ENCODE measurements around the gene PLA2G3. TPM values are rescaled to one million over a fixed set of nuclear protein-coding genes. Genes with fewer than 3 reads are reported as not detected.

PLA2G3 gene
- total RNA-seq, 1 experiment from 2014 or later, result not detected

DNA sequence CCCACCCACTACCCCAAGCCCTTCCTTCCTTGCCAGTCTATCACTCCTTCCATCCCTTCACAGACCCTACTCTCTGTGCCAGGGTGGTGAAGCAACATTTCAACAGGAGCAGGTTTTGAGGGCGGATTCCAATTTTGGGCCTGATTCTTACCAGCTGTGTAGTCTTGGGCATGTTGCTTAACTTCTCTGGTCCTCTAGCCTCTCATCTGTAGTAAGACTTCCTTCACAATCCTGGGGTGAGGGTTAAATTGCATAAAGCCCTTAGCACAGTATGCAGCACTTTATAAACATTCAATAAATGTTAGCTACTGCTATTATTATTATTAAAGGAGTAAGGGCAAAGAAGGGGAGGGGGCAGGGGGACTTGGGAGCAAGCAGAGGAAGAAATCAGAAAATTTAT is 14.7 kb upstream of the PLA2G3 start:
- no peak for DNase-seq
- H3K9me3 ChIP-seq, result no peaks in the 10 kb centered on the region; the same call in 1 of the 2 replicates
- no peaks in the 10 kb centered on the region for H3K36me3 ChIP-seq
- H3K4me3 ChIP-seq, result no peak overlapping the region
- H3K27me3 ChIP-seq, result no peaks in the 10 kb centered on the region

GRCh38 chr22:31153357-31153756 is 13.0 kb upstream of the PLA2G3 start:
- H3K27me3 ChIP-seq, result no peaks in the 10 kb centered on the region
- no peak for DNase-seq
- H3K9me3 ChIP-seq, result no peaks in the 10 kb centered on the region
- no peaks in the 10 kb centered on the region for H3K36me3 ChIP-seq
- H3K4me3 ChIP-seq, result no peak overlapping the region

DNA sequence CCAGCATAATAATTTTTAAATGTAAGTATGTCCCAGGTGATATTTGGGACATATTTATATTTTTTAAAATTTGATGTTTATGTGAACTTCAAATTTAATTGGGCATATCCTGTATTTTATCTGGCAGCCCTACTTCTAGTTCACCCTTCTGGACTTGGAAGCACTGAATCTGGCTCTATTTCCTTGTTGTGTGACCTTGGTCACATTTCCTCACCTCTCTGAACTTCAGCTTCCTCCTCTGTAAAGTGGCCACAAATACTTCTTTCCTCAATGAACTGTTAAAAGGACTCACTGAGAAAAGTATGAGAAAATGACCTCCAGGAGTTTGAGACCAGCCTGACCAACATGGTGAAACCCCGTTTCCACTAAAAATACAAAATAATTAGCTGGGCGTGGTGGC is 11.6 kb upstream of the PLA2G3 start:
- H3K36me3 ChIP-seq, result no peaks in the 10 kb centered on the region
- H3K27me3 ChIP-seq, result no peaks in the 10 kb centered on the region
- no peaks in the 10 kb centered on the region for H3K9me3 ChIP-seq
- H3K4me3 ChIP-seq, result no peak overlapping the region
- DNase-seq, result no peak

- no peaks in the 10 kb centered on the region for H3K27me3 ChIP-seq
- no peak overlapping the region for H3K4me3 ChIP-seq
- H3K36me3 ChIP-seq, result no peaks in the 10 kb centered on the region
- no peaks in the 10 kb centered on the region for H3K9me3 ChIP-seq
- no peak for DNase-seq
Measured at GRCh38 chr22:31150615-31151014, 10.3 kb upstream of the PLA2G3 start.

DNA sequence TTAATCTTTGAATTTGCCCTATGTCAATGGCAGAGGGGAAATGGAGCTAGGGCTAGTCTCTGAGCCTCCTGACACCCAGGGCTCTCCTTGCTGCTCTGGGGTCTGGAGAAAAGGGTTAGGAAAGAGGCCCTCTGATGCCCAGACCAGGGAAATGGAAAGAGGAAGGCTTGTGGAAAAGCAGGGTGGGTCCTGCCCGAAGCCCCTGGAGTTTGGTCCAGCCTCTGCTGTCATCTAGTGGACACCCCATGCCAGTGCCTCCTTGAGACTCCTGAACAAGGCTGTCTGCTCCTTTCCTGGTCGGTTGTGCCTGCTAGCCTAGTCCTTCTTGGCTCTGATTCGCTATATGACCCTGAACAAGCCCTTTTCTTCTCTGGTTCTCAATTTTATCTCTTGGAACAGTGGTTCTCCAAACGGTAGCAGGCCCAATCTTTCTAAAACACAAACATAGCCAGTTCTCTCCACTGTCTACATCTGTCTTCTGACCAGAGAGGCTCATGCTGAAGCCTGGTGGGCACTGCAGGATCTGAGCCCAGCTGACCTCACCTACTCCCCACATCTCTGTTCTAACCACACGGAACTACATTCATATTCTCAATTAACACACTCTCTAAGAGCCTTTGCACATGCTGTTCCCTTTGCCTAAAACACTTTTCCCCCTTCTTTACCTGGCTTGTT is 8.8 kb upstream of the PLA2G3 start:
- DNase-seq, result peak; percentile 72
- no peaks in the 10 kb centered on the region for H3K27me3 ChIP-seq
- H3K4me3 ChIP-seq, result no peak overlapping the region
- H3K36me3 ChIP-seq, result no peaks in the 10 kb centered on the region
- H3K9me3 ChIP-seq, result no peaks in the 10 kb centered on the region

DNA sequence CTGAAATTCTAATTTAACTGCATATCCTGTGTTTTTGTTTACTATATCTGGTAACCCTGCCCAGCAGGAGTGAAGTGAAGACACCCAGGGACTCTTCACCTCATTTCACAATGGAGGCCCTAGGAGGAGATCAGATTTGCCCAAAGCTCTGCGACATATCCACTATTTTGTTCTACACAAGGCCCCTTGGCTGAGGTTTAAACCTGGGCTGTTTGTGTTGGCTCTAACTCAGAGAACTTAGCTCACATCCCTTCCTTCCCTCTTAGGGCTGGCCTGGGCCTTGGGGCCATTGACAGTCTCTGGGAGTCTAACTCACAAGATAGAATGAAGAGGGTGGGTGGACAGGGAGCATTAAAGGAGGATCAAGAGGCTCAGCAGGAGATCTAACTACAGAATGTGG is 8.2 kb upstream of the PLA2G3 start:
- Histone ChIP-seq H3K27me3 (no peaks in the 10 kb centered on the region), H3K4me3 (no peak overlapping the region), H3K9me3 (no peaks in the 10 kb centered on the region), H3K36me3 (no peaks in the 10 kb centered on the region)
- DNase-seq, result peak; percentile 78

GRCh38 chr22:31144223-31144622 is 3.9 kb upstream of the PLA2G3 start:
- Histone ChIP-seq H3K36me3 (no peaks in the 10 kb centered on the region), H3K27me3 (no peaks in the 10 kb centered on the region), H3K4me3 (no peak overlapping the region), H3K9me3 (no peaks in the 10 kb centered on the region)
- DNase-seq, result no peak

GRCh38 chr22:31143537-31143936 is 3.2 kb upstream of the PLA2G3 start:
- Histone ChIP-seq H3K9me3 (no peaks in the 10 kb centered on the region), H3K27me3 (no peaks in the 10 kb centered on the region), H3K36me3 (no peaks in the 10 kb centered on the region), H3K4me3 (no peak overlapping the region)
- DNase-seq, result no peak

GRCh38 chr22:31143038-31143437 is 2.7 kb upstream of the PLA2G3 start:
- no peak overlapping the region for H3K4me3 ChIP-seq
- no peak for DNase-seq
- no peaks in the 10 kb centered on the region for H3K27me3 ChIP-seq
- no peaks in the 10 kb centered on the region for H3K9me3 ChIP-seq
- no peaks in the 10 kb centered on the region for H3K36me3 ChIP-seq

GRCh38 chr22:31142285-31142684 is 2.0 kb upstream of the PLA2G3 start:
- Histone ChIP-seq H3K36me3 (no peaks in the 10 kb centered on the region), H3K9me3 (no peaks in the 10 kb centered on the region), H3K4me3 (no peak overlapping the region), H3K27me3 (no peaks in the 10 kb centered on the region)
- DNase-seq, result no peak

DNA sequence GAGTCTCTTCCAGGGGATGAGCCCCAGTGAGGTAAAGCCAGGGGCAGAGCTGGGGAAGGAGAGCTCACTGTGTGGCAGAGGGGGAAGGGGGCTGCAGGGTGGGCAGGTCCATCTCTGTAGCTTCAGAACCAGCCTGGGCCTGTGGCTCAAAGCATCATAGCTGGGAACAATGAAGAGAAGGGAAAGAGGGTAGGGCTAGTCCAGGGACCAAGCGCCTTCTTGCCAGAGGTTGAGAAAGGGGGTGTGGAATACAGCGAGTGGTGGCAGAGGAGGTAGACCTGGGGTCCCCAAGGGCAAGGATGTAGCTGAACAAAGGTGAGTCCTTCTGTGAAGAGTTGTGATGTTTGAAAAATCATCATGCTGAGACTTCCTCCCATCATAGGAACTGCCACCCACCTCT is 1.2 kb upstream of the PLA2G3 start:
- Histone ChIP-seq H3K36me3 (no peaks in the 10 kb centered on the region), H3K9me3 (no peaks in the 10 kb centered on the region), H3K4me3 (no peak overlapping the region), H3K27me3 (no peaks in the 10 kb centered on the region)
- no peak for DNase-seq

GRCh38 chr22:31140746-31141145 is 438 bp upstream of the PLA2G3 start:
- Histone ChIP-seq H3K9me3 (no peaks in the 10 kb centered on the region), H3K27me3 (no peaks in the 10 kb centered on the region), H3K36me3 (no peaks in the 10 kb centered on the region), H3K4me3 (no peak overlapping the region)
- no peak for DNase-seq

- no peak overlapping the region for H3K4me3 ChIP-seq
- H3K27me3 ChIP-seq, result no peaks in the 10 kb centered on the region
- no peaks in the 10 kb centered on the region for H3K9me3 ChIP-seq
- no peak for DNase-seq
- H3K36me3 ChIP-seq, result no peaks in the 10 kb centered on the region
Measured at GRCh38 chr22:31139066-31139465, 1.2 kb downstream of the PLA2G3 start.

- H3K9me3 ChIP-seq, result no peaks in the 10 kb centered on the region
- no peaks in the 10 kb centered on the region for H3K36me3 ChIP-seq
- H3K27me3 ChIP-seq, result no peaks in the 10 kb centered on the region
- H3K4me3 ChIP-seq, result no peak overlapping the region
- no peak for DNase-seq
Measured at GRCh38 chr22:31138126-31138525, 2.2 kb downstream of the PLA2G3 start.

DNA sequence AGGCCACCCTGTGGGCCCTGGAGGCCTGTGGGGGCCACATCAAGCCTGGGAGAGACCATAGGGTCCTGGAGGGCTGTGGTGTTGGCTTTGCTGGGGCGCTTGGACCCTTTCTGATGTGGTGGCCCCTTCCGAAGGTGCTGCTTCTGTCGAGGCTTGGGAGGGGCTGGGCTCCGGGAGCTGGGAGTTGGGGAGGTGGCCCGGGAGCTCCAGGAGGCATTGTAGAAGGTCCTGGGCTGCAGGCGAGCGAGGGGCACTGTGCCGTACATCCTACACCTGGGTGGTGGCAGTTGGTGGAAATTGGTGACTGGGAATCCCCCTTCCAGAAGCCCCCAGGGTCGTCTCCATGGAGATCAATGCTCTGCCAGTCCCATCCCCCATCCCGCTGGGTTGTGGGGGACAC is 2.6 kb downstream of the PLA2G3 start:
- Histone ChIP-seq H3K36me3 (no peaks in the 10 kb centered on the region), H3K27me3 (no peaks in the 10 kb centered on the region), H3K4me3 (no peak overlapping the region), H3K9me3 (no peaks in the 10 kb centered on the region)
- DNase-seq, result no peak

- Histone ChIP-seq H3K4me3 (no peak overlapping the region), H3K9me3 (no peaks in the 10 kb centered on the region), H3K27me3 (no peaks in the 10 kb centered on the region), H3K36me3 (no peaks in the 10 kb centered on the region)
- no peak for DNase-seq
Measured at GRCh38 chr22:31136711-31137110, 3.6 kb downstream of the PLA2G3 start.

- Histone ChIP-seq H3K9me3 (no peaks in the 10 kb centered on the region), H3K36me3 (no peaks in the 10 kb centered on the region)
- DNase-seq, result no peak
Measured at GRCh38 chr22:31136155-31136554, 4.2 kb downstream of the PLA2G3 start.

GRCh38 chr22:31135706-31136105 is 4.6 kb downstream of the PLA2G3 start:
- Histone ChIP-seq H3K27me3 (no peaks in the 10 kb centered on the region), H3K9me3 (no peaks in the 10 kb centered on the region), H3K36me3 (no peaks in the 10 kb centered on the region), H3K4me3 (no peak overlapping the region)
- DNase-seq, result no peak

More at GRCh38 chr22:31136155-31136554, 4.2 kb downstream of the PLA2G3 start:
- Histone ChIP-seq H3K4me3 (no peak overlapping the region), H3K27me3 (no peaks in the 10 kb centered on the region)

GRCh38 chr22:31134688-31135087 is 5.6 kb downstream of the PLA2G3 start:
- H3K9me3 ChIP-seq, result no peaks in the 10 kb centered on the region
- H3K36me3 ChIP-seq, result no peaks in the 10 kb centered on the region
- no peak for DNase-seq
- no peaks in the 10 kb centered on the region for H3K27me3 ChIP-seq
- no peak overlapping the region for H3K4me3 ChIP-seq
